Measurements from ENCODE around the gene ADAMTS6.

The ADAMTS6 gene

GRCh38 chr5:65141493-65141892, 340.2 kb downstream of the ADAMTS6 start:
- no peak for DNase-seq

GRCh38 chr5:65137631-65138030, 344.1 kb downstream of the ADAMTS6 start:
- no peak for DNase-seq

GRCh38 chr5:65133477-65134110, 348.1 kb downstream of the ADAMTS6 start:
- no peak for DNase-seq

GRCh38 chr5:65132386-65132785, 349.3 kb downstream of the ADAMTS6 start:
- DNase-seq, result no peak

GRCh38 chr5:65128226-65128625, 353.5 kb downstream of the ADAMTS6 start:
- DNase-seq, result no peak

GRCh38 chr5:65127161-65127901, 354.4 kb downstream of the ADAMTS6 start:
- DNase-seq, result peak; percentile 83

- peak; percentile 4 for DNase-seq
Measured at GRCh38 chr5:65126542-65127069, 355.1 kb downstream of the ADAMTS6 start.

- no peak for DNase-seq
Measured at GRCh38 chr5:65125591-65126541, 355.9 kb downstream of the ADAMTS6 start.

GRCh38 chr5:65121880-65122436, 359.8 kb downstream of the ADAMTS6 start:
- DNase-seq, result peak; percentile 95

GRCh38 chr5:65120371-65120967, 361.3 kb downstream of the ADAMTS6 start:
- no peak for DNase-seq

- DNase-seq, result no peak
Measured at GRCh38 chr5:65117525-65117924, 364.2 kb downstream of the ADAMTS6 start.

- no peak for DNase-seq
Measured at GRCh38 chr5:65113771-65114170, 367.9 kb downstream of the ADAMTS6 start.

GRCh38 chr5:65111961-65112658, 369.6 kb downstream of the ADAMTS6 start:
- DNase-seq, result no peak

- peak; percentile 70 for DNase-seq
Measured at GRCh38 chr5:65108786-65109743, 372.7 kb downstream of the ADAMTS6 start.

- DNase-seq, result no peak
Measured at GRCh38 chr5:65105301-65105700, 376.4 kb downstream of the ADAMTS6 start.

GRCh38 chr5:65104831-65105230, 376.9 kb downstream of the ADAMTS6 start:
- DNase-seq, result no peak

- DNase-seq, result no peak
Measured at GRCh38 chr5:65103756-65104440, 377.8 kb downstream of the ADAMTS6 start.

- peak; percentile 57 for DNase-seq
Measured at GRCh38 chr5:65102976-65103711, 378.6 kb downstream of the ADAMTS6 start.

GRCh38 chr5:65102371-65102975, 379.2 kb downstream of the ADAMTS6 start:
- DNase-seq, result peak; percentile 24
